Activated T-cell treated with anti-CD3 and anti-CD28 coated beads for 24 hours (primary cell): ENCODE results near the gene RAB4B.
"Not testable (repeated sequence)": the region's sequence is repeated elsewhere in the genome, so short reads cannot be mapped to it uniquely, and the experiment has no call there.

Experiments used
- DNase-seq: peaks from one replicate; pipeline ENCODE4 v3.0.0-alpha.2; 2020; ENCODE audit warnings: low read depth

Gene RAB4B

DNA sequence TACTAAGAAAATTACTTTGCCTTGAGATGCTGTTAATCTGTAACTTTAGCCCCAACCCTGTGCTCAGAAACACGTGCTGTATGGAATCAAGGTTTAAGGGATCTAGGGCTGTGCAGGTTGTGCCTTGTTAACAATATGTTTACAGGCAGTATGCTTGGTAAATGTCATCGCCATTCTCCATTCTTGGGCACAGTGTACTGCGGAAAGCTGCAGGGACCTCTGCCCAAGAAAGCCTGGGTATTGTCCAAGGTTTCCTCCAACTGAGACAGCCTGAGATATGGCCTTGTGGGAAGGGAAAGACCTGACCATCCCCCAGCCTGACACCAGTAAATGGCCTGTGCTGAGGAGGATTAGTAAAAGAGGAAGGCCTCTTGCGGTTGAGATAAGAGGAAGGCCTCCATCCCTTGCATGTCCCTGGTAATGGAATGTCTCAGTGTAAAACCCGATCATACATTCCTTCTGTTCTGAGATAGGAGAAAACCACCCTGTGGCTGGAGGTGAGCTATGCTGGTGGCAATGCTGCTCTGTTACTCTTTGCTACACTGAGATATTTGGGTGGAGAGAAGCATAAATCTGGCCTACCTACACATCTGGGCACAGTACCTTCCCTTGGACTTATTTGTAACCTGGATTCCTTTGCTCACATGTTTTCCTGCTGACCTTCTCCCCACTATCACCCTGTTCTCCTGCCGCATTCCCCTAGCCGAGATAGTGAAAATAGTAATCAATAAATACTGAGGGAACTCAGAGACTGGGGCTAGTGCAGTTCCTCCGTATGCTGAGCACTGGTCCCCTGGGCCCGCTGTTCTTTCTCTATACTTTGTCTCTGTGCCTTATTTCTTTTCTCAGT lies 44.9 kb downstream of the RAB4B start:
- not testable (repeated sequence) for DNase-seq

DNA sequence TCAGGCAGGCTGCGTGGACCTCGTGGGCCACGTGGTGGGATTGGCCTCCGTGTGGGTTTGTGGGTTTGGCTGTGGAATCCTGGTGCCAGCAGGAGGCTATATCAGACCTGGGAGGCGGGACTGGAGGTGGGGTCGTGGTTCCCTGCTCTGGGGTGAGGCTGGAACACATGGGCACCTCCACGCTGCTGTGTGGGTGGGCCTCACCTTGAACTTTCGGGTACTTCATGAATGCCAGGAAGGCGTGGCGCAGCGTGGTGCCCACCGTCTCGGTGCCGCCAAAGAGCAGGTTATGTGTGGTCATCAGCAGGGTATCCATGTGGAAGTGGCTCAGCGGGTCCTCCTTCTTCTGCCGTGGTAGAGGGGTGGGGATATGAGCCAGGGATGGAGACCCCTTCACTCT lies 46.9 kb downstream of the RAB4B start:
- DNase-seq: not testable (repeated sequence)

DNA sequence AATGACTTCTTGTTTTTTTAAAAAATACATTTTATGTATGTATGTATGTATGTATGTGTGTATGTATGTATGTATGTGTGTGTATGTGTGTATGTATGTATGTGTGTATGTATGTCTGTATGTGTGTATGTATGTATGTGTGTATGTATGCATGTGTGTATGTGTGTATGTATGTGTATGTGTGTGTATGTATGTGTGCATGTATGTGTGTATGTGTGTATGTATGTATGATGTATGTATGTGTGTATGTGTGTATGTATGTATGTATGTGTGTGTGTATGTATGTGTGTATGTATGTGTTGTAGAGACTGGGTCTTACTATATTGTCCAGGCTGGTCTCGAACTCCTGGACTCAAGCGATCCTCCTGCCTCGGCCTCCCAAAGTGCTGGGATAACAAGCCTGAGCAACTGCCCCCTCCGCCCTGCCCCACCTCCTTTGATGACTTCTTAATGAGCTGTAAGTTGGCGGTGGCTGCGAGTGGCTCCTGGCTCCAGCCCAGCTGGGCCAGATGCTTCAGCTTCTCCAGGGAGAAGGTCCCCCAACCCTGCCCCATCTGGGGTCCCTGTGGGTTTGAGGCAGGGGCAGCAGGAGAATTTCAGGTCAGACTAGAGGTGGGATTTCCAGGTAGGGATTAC lies 47.5 kb downstream of the RAB4B start:
- DNase-seq: not testable (repeated sequence)

DNA sequence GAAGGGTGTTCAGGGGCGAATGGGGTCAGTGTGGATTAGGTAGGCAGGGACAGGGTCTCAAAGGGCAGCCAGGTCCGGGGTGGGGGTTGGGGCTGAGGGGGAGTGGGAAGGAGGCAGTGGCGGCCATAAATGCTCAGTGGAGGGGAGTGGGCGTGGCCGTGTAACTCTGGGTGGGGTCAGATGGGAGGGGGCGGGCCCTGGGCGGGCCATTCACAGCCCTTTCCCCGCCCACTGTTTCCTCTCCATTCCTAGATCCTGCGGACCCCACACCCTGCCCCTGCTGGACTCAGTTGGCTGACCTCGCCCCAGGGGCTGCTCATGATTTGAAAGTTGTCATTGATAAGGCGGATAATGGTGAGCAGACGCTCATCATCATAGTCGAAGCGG lies 48.3 kb downstream of the RAB4B start:
- DNase-seq: not testable (repeated sequence)

DNA sequence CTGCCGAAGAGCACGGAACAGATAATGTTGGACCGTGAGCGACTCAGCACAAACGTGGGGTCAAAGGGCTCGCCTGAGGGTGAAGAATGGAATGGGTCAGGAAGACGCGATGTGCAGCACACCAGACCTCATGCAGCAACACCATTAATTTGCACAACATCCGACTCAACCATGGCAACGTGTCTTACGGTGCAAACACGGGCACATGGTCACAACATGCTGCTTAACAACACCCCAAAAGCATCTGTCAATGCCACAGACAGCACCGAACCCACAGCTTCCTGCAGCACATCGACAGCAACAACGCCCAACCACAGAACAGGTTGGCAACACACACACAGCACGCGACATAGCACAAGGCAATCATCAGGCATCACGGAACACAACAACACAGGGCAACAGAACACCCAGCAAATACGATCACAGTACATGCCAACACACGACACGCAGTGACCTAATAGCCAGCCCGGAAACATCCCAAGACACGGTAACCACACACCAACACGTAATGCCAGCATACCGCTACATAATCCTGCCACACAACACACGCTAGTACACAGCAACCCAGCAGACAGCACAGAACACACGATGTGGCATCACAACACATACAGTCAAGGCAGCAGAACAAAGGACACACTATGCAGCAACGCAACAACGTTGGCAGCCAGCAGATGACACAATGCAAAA lies 48.8 kb downstream of the RAB4B start:
- not testable (repeated sequence) for DNase-seq

DNA sequence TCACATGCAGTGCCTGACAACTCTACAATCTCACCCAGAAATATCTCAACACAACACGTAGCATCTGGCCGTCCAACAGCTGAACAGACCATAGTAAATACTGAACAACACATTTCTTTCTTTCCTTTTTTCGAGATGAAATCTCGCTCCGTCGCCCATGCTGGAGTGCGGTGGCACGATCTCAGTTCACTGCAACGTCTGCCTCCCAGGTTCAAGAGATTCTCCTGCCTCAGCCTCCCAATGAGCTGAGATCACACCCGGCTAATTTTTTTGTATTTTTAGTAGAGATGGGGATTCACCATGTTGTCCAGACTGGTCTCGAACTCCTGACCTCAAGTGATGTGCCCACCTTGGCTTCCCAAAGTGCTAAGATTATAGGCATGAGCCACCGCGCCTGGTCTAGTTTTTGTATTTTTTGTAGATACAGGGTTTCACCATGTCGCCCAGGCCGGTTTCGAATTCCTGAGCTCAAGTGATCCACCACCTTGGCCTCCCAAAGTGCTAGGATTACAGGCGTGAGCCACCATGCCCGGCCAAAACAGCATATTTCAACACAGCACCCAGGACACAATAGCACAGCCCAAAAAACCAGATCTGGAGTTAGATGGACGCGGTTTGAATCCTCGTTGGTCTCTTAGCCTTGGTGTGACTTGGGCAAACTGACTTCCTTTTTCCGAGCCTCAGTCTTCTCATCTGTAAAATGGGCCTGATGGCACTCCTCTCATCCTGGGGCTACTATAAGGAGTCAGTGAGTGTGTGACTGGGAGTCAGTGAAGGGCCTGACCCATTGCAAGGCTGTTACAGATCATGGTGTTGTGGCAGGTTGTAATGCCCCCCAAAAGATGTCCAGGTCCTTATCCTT lies 49.6 kb downstream of the RAB4B start:
- DNase-seq: no peak

DNA sequence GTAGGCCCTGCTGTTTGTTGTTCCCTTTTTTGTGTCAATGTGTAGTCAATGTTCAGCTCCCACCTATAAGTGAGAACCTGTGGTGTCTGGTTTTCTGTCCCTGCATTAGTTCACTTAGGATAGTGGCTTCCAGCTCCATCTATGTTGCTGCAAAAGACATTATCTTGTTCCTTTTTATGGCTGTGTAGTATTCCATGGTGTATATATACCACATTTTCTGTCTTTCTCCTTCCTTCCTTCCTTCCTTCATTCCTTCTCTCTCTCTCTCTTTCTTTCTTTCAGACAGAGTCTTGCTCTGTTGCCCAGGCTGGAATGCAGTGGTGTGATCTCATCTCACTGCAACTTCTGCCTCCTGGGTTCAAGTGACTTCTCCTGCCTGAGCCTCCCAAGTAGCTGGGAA lies 51.2 kb downstream of the RAB4B start:
- no peak for DNase-seq

DNA sequence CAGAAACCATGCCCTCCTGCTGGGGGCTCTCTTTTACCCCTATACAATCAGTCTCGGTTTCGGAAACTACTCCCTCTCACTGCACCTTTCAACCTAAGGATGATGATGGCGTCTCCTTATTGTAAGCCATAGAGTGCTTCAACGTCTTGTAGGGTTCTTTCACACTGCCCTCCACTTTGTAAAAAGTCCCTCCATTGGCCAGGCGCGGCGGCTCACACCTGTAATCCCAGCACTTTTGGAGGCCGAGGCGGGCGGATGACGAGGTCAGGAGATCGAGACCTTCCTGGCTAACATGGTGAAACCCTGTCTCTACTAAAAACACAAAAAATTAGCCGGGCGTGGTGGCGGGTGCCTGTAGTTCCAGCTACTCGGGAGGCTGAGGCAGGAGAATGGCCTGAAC lies 52.7 kb downstream of the RAB4B start:
- not testable (repeated sequence) for DNase-seq

DNA sequence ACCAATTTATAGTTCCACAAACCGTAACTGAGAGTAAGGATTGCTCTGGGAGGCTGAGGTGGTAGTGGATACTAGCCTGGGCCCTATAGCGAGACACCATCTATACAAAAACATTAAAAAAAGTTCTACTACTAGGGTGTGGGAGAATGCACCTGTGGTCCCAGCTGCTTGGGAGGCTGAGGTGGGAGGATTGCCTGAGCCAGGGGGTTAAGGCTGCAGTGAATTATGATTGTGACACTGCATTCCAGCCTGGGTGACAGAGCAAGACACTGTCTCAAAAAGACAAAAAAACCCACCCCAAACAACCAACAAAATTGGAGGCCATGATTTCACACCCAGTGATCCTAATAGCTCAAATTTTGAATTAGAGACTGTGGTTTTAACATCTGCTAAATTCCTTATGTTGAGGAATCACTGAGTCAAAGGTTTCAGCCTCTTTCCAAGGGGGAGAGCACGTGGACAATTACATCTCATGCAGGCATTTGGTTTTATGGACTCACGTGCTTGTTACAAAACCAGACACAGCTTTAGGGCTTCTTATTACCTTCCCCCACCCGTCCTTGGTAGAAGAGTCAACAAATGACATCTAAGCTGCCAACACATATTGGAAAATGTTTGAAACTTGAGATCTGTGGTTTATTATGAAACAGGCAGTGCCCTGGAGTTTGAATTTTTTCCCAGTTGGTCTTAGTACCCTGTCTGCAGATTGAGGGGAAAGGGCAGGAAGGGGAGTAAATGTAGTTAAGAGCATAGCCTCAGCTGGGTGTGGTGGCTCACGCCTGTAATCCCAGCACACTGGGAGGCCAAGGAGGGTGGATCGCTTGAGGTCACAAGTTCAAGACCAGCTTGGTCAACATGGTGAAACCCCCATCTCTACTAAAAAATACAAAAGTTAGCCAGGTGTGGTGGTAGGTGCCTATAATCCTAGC lies 53.7 kb downstream of the RAB4B start:
- no peak for DNase-seq

DNA sequence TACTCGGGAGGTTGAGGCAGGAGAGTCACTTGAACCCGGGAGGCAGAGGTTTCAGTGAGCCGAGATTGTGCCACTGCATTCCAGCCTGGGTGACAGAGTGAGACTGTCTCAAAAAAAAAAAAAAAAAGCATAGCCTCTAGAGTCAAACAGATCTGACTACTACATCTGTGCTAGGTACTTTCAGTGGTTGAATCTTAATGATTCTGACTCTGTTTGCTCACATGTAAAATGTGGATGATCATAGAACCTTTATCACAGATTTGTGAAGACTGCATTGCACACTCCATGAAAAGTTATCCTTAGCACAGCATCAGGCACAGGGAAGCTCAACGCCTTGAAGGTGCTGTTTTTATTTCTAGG lies 54.4 kb downstream of the RAB4B start:
- not testable (repeated sequence) for DNase-seq

DNA sequence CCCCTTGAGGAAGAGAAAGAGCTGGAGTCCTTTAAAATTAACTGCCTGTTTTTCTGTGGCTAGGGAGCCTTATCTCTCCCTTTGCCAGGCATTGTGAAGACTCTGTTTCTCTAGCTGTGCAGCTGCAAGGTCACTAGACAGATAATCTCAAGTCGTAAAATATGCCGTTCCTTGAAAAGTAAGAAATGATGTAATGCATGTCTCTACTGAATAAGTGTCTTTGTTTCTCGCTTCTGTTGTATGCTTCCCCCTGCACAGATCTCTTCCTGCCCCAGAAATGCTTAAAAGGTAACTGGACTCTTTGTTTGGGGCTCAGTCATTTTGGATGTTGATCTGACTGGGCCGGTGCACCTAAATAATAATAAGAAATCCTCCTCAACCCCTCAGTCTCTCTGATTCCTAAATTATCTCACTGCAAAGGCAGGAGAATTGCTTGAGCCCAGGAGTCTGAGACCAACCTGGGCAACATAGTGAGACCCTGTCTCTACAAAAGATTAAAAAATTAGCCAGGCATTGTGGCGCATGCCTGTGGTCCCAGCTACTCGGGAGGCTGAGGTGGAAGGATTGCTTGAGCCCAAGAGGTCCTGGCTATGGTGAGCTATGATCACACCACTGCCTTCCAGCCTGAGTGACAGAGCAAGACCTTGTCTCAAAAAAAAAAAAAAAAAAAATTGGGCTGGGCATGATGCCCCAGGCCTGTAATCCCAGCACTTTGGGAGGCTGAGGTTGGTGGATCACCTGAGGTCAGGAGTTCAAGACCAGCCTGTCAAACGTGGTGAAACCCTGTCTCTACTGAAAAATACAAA lies 55.9 kb downstream of the RAB4B start:
- not testable (repeated sequence) for DNase-seq

DNA sequence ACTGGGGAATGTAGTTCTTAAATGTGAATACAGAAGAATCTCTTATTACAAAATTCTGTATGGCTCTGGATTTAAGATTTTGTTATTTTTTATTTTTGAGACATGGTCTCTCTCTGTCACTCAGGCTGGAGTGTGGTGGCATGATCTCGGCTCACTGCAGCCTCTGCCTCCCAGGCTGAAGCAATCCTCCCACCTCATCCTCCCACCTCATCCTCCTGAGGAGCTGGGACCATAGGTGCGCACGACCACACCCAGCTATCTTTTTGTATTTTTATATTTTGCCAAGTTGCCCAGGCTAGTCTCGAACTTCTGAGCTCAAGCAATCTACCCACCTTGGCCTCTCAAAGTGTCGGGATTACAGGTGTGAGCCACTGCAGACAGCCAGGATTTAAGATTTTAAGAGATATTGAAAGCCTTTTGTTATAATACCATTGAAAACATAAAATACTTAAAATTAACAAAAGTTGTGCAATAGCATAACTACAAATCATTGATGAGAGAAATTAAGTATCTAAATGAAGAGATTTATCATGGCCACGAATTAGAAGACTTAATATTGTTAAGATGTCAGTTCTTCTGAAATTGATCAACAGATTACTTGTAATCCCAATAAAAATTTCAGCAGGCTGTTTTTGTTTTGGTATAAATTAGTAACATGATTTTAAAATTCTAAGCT lies 58.8 kb downstream of the RAB4B start:
- DNase-seq: no peak

DNA sequence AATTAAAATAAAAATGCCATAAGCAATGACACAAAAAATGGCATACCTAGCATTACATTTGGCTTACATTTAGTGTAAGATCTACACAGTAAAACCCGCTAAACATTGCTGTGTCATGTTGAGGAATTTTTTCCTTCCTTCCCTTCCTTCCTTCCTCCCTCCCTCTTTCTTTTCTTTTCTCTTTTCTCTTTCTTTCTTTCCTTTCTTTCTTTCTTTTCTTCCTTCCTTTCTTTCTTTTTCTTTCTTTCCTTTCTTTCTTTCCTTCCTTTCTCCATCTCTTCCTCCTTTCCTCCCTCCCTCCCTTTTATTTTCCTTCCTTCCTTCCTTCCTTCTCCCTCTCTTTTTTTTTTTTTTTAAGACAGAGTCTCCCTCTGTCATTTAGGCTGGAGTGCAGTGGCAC lies 60.4 kb downstream of the RAB4B start:
- DNase-seq: not testable (repeated sequence)

DNA sequence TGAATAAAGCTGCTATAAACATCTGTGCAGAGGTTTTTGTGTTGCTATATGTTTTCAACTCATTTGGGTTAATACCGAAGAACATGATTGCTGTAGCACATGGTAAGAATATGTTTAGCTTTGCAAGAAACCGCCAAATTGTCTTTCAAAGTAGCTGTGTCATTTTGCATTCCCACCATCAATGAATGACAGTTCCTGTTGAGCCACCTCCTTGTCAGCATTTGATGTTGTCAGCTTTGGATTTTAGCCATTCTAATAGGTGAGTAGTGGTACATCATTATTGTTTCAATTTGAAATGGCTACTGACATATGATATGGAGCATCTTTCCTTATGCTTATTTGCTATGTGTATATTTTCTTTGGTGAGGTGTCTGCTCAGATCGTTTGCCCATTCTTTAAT lies 64.0 kb downstream of the RAB4B start:
- DNase-seq: not testable (repeated sequence)

DNA sequence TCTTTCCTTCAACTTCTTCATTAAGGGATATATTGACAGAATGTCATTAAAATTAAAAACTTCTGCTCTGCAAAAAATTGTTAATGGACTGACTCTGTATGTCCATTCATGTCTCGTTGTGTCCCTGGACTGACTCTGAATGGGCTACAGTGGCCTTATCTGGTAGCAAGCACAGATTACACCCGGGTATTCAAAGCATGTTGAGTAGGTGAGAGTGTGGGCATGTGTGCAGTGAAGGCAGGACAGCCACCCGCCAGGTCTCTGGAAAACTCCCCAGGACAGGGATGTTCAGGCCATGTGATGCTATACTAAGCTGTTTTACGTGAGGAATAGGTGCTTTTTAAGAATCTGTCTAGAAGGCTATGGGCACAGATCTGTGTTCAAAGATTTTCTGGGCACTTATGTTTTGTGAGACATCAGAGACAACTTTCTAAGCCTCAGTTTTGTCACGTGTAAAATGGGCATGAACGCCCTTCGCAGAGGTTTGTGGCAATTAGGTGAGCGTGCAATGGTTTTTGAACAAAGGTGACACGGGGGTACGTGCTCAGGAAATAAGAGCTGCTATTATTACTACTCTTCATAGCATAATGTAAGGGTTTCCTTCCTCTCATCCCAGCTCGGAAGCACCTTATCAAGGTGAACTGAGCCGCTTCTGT lies 65.1 kb downstream of the RAB4B start:
- DNase-seq: not testable (repeated sequence)

DNA sequence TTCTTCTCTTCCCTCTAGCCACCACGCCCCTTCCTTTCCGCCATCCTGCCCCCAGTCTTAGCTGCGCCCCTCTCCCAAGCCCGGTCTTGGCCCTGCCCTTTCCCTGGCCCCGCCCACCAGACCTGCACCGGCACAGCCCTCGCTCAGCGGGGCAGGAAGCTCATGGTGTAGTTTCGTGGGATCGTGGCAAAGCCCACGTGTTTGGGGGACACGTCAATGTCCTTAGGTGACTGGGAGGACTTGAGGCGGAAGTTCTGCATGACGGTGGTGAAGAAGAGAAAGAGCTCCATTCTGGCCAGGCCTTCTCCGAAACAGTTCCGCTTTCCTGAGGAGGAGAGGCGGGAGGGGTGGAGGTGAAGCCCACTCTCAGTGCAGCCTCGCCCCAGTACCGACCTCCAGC lies 65.6 kb downstream of the RAB4B start:
- DNase-seq: peak; percentile 62
